Esophagus mucosa (tissue), 1 donor: ENCODE results near the gene MAPKAP1. TPM values are rescaled to one million over a fixed set of nuclear protein-coding genes. Genes with fewer than 3 reads are reported as not detected.
A peak's percentile ranks its signal among the peaks of the same experiment; 100 is the strongest.

Experiments used
- ATAC-seq: fragments of 200-7000 bp; cut with Tn5 transposase; one replicate; pipeline ENCODE4 v1.9.1; 2020
- total RNA-seq: library from RNA; stranded (reverse); gene quantifications from one replicate; pipeline ENCODE4 v1.2.4, GENCODE V29; 2023
- donor health status: DM: yes; HTN: yes; CAD: no.

The MAPKAP1 gene
- total RNA-seq, 1 donor from 2014 or later = 57.1 TPM

GRCh38 chr9:125674981-125675973, 31.7 kb downstream of the MAPKAP1 start:
- ATAC-seq = no peak

GRCh38 chr9:125672876-125673275, 34.1 kb downstream of the MAPKAP1 start:
- no peak for ATAC-seq

- ATAC-seq = peak; percentile 76
These were observed 43.9 kb downstream of the MAPKAP1 start for GRCh38 chr9:125663127-125663526.

DNA sequence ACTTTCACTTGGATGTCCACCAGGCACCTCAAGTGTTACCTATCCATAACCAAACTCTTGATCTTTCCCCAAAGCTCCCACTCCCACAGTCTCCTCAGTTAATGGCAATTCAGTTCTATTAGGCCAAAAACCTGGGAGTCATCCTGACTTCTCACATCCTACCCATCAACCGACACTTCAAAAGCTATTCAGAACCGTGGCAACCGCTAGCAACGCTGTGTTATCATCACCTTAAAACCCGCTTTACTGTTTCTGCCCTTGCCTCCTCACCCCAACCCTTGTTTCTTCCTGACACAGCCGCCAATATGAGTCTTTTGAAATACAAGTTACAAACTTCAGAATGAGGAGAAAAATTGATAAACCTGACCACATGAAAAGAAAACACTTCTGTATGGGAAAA, 46.5 kb downstream of the MAPKAP1 start:
- no peak for ATAC-seq

- no peak for ATAC-seq
These were observed 47.1 kb downstream of the MAPKAP1 start for GRCh38 chr9:125659954-125660353.

GRCh38 chr9:125659201-125659840, 47.7 kb downstream of the MAPKAP1 start:
- ATAC-seq = no peak

DNA sequence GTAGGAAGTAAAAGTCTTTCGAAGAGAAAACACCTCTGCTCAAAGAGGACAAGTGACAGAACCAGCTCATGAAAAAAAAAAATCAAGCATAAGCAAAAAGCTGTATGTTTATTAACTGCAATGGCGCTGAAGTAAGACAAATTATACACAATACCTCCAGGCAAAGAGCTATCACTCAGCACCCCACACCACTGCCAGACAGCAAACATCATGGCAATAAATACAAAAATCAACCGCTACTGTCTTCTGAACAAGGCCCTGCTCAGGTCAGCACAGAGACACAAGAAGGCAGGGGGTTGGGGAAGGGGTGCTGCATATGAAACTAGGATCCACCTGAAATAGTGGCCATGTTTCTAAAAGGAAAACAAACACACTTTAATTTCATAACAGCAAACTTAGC, 50.4 kb downstream of the MAPKAP1 start:
- no peak for ATAC-seq

DNA sequence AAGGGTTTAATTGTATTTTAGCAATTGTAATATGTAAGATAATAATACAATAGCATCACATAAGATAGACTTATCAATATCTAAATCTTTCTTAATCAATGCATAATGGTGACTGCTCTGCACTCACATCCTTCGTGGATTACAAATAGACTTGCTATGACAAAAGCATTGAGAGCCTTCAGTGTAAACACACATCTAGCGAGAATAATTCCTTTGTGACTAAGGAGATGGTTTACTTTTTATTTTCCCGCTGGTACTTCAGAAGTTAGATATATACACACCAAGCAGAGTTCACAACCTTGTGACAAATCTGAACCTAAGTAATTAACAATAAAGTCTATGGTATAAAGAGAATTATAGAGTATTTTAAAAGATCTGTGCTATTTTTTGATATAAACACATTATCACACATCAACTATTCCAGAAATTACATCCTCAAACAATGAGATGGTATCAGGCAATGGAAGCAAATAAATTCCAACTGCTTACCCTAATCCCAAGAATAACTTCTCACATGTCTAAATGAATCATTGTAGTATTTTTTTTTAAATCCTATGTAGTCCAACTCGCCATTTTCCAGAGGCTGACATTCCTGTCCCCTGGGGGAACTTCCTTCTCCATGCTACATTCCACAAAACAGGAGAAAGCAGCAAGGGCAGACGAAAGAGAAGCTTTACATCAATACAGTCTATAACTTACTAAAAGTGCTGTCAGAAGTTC, 51.2 kb downstream of the MAPKAP1 start:
- ATAC-seq = no peak

GRCh38 chr9:125655066-125655633, 51.9 kb downstream of the MAPKAP1 start:
- ATAC-seq = no peak

- ATAC-seq = no peak
These were observed 52.9 kb downstream of the MAPKAP1 start for GRCh38 chr9:125654121-125654520.

DNA sequence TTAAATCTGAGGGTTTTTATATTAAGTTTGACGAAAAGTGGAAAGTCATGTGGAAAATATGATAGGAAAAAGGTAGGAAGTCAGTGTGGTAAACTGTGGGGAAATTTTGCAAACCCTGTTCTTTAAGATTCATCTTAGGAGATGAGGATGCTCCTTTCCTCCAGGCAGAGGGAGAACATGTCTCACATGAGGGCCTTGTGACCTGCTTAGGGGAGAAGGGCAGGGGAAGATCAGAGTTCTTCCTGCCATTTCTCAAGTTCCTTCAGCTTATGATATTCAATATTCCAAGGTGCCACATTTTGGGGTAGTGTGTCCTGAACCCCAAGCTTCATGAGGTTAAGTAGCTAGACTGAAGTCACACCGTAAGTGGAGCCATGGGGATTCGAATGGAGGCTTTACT, 53.7 kb downstream of the MAPKAP1 start:
- ATAC-seq = no peak

DNA sequence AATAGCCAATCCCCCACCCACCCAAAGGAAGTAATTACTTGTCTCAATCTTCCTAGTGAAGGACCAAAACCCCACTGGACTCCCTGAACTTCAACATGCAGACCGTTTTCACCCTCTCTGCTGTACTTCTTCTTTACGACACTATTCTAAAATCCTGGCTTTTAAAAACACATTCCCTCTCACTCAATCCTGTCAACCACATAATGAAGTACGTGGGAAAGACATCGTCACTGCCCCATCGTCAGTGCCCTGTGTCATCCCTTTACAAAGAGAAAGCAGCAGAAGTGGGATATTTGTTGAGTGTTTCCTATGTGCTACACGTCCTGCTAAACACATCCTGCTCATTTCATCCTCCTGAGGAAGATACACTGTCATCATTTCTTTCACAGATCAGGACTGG, 54.2 kb downstream of the MAPKAP1 start:
- no peak for ATAC-seq

DNA sequence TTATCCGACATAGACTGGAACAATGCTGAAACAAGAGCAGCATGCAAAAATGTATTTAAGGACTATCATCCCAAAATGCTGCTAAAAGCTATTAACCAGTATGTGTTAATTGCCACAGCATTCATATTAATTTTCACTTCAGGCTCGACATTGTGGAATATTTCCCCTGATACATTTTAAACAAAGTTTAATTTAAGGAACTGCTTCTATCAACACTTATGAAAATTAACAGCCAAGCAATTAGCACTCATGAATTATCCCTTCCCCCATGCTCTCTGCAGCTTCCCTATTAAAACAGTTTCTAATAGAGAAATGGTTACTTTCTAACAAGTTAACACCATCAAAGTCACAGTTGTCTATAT, 54.8 kb downstream of the MAPKAP1 start:
- no peak for ATAC-seq

DNA sequence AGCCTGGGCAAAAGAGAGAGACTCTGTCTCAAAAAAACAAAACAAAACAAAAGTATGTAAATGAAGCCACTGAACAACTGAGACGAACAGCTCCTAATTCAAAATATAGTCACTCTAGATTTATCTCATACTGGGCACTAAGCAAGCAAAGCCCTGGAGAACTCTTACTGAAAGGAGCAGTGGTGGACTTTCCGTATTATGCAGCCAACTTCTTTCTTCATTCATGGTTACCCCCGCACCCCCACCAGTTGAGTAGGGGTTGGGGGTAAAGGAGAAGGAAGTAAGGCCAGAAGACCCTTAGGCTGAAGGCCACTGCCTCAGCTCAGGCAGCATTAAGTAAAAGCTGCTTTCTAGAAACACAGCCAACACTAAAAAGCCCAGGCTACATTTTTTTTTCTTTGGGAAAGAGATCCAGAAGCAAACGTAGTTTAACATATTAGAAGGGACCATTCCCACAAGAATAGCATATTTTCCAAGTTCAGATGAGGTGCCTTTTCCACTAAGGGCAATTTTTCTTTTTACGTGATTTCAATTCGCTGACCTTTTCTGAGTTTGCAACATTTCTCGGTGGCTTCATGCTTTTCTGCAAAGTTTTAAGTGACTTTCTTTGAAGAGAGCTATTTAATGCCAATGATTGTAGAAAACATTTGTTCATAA, 55.3 kb downstream of the MAPKAP1 start:
- ATAC-seq = no peak

- peak; percentile 63 for ATAC-seq
These were observed 56.7 kb downstream of the MAPKAP1 start for GRCh38 chr9:125650271-125650737.

DNA sequence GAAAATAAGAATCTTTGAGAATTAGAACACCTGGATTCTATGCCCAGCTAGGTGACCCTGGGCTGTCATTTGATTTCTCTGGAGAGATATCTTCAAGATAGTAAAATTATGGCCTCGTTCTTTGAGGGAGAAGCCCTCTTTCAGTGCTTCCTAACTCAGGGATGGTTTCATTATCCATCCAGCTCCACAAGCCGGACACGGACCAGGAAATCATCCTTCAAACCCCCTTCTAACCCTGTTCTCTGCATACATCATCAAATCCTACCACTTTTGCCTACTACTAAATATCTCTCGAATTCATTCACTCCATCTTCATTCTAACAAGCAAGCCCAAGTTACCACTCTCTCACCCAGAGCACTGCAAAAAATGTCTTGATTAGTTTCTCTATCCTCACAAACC, 57.2 kb downstream of the MAPKAP1 start:
- ATAC-seq = no peak

GRCh38 chr9:125649315-125649714, 57.7 kb downstream of the MAPKAP1 start:
- ATAC-seq = peak; percentile 92

GRCh38 chr9:125648294-125648693, 58.7 kb downstream of the MAPKAP1 start:
- no peak for ATAC-seq

DNA sequence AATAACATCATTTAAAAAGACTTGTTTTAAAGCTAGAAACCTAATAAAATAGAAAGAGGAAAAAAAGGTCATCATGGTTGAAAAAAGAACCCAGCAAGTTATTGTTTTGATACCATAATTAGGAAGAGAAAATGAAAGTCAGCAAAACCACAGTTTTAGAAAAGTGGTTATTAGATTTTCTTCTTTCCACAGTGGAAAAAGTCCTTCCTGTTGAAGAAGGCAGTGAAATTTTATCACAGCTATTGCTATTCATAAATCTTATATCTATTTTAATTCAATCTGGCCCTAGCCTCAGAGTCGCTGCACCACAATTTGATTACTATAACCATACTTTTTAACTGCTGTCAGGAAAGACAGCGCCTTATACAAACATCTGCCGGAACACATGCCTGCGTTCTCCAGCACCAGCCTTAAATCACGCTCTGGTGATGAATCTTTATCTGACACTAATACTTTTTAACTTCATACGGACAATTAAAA, 60.3 kb downstream of the MAPKAP1 start:
- no peak for ATAC-seq

- ATAC-seq = no peak
These were observed 60.8 kb downstream of the MAPKAP1 start for GRCh38 chr9:125646217-125646616.

- ATAC-seq = no peak
These were observed 62.0 kb downstream of the MAPKAP1 start for GRCh38 chr9:125644819-125645507.
